T-helper 17 cell (primary cell): ENCODE measurements around the gene UTP4. TPM values are rescaled to one million over a fixed set of nuclear protein-coding genes. Genes with fewer than 3 reads are reported as not detected.

ENCODE experiments used
- ATAC-seq: fragments of 150-1000 bp; cut with Tn5 transposase; 2 replicates; pipeline ENCODE4 v1.10.0; 2021; ENCODE audit warnings: mild to moderate bottlenecking, moderate library complexity
- DNase-seq, 3 donors: peaks; one replicate each; pipeline versions ENCODE4 v3.0.0 to v3.0.0-alpha.2; 2020 to 2021
- H3K9me3 ChIP-seq: one replicate; pipeline ENCODE4 v1.7.0; 2013; ENCODE audit warnings: low read length, mild to moderate bottlenecking; ENCODE audit not compliant: control insufficient read depth, poor library complexity, severe bottlenecking
- H3K27ac Mint-ChIP-seq: one replicate; pipeline ENCODE4 v1.8.0; 2022; ENCODE audit warnings: mild to moderate bottlenecking, moderate library complexity, mixed read lengths
- H3K27me3 Mint-ChIP-seq: one replicate; pipeline ENCODE4 v1.8.0; 2022; ENCODE audit warnings: mixed read lengths
- H3K36me3 Mint-ChIP-seq: one replicate; pipeline ENCODE4 v1.8.0; 2022; ENCODE audit warnings: low read depth, mixed read lengths
- H3K4me1 Mint-ChIP-seq: one replicate; pipeline ENCODE4 v1.8.0; 2022; ENCODE audit warnings: mild to moderate bottlenecking, mixed read lengths
- H3K4me3 Mint-ChIP-seq: one replicate; pipeline ENCODE4 v1.8.0; 2022; ENCODE audit warnings: mild to moderate bottlenecking, moderate library complexity, mixed read lengths
- total RNA-seq, 4 donors: library from RNA in 2 of 4; stranded (reverse) in 2 of 4; gene quantifications; one replicate each; pipeline ENCODE4 v1.2.3 and lab custom pipeline; 2022 to 2026

UTP4 gene
- total RNA-seq, 2 donors from 2014 or later = 29.4 to 47.2 TPM

GRCh38 chr16:69180011-69180338, 47.5 kb downstream of the UTP4 start:
- no peaks in the 10 kb centered on the region for H3K36me3 Mint-ChIP-seq
- DNase-seq (no peak), ATAC-seq (no peak)
- no peak overlapping the region for H3K4me3 Mint-ChIP-seq
- H3K27ac Mint-ChIP-seq = no peak overlapping the region
- no peaks in the 10 kb centered on the region for H3K27me3 Mint-ChIP-seq
- H3K9me3 ChIP-seq = no peaks in the 10 kb centered on the region
- H3K4me1 Mint-ChIP-seq = peaks cover 9% of the 10 kb centered on the region

- ATAC-seq (no peak), DNase-seq (no peak)
- no peaks in the 10 kb centered on the region for H3K9me3 ChIP-seq
- Mint-ChIP-seq H3K27me3 (no peaks in the 10 kb centered on the region), H3K27ac (no peak overlapping the region), H3K4me3 (no peak overlapping the region), H3K4me1 (peaks cover 16% of the 10 kb centered on the region), H3K36me3 (no peaks in the 10 kb centered on the region)
Observed at GRCh38 chr16:69182730-69183416, 50.4 kb downstream of the UTP4 start.

- H3K9me3 ChIP-seq = no peaks in the 10 kb centered on the region
- peak; percentile 83 for ATAC-seq
- H3K27ac Mint-ChIP-seq = peak within 1 kb of the TSS; percentile 94
Observed at GRCh38 chr16:69186642-69187445, 54.4 kb downstream of the UTP4 start, which contains the start of gene SNTB2. Gene SNTB2 (plus strand): TSS chr16:69187164. CDS start chr16:69187167, 3 bp downstream.

GRCh38 chr16:69187446-69188235, 55.2 kb downstream of the UTP4 start:
- peak; percentile 41 for ATAC-seq
- Mint-ChIP-seq H3K4me1 (peaks cover 37% of the 10 kb centered on the region), H3K4me3 (peak overlapping the region; percentile 90)

More at GRCh38 chr16:69186642-69187445, 54.4 kb downstream of the UTP4 start, which contains the start of gene SNTB2:
- peaks cover 4% of the 10 kb centered on the region for H3K36me3 Mint-ChIP-seq
- peak within 1 kb of the TSS; percentile 99 for H3K4me3 Mint-ChIP-seq
- peaks cover 33% of the 10 kb centered on the region for H3K4me1 Mint-ChIP-seq
- DNase-seq = peak; percentile 66 to 82 (median 78)
- no peaks in the 10 kb centered on the region for H3K27me3 Mint-ChIP-seq

GRCh38 chr16:69188236-69188549, 55.7 kb downstream of the UTP4 start:
- DNase-seq (no peak), ATAC-seq (peak; percentile 36)
- H3K27me3 Mint-ChIP-seq = no peaks in the 10 kb centered on the region
- no peaks in the 10 kb centered on the region for H3K9me3 ChIP-seq
- H3K4me3 Mint-ChIP-seq = peak overlapping the region; percentile 90
- peak overlapping the region; percentile 88 for H3K27ac Mint-ChIP-seq
- H3K36me3 Mint-ChIP-seq = peaks cover 4% of the 10 kb centered on the region
- H3K4me1 Mint-ChIP-seq = peaks cover 39% of the 10 kb centered on the region

More at GRCh38 chr16:69187446-69188235, 55.2 kb downstream of the UTP4 start:
- H3K27ac Mint-ChIP-seq = peak overlapping the region; percentile 88
- H3K36me3 Mint-ChIP-seq = peaks cover 4% of the 10 kb centered on the region
- no peaks in the 10 kb centered on the region for H3K9me3 ChIP-seq
- no peaks in the 10 kb centered on the region for H3K27me3 Mint-ChIP-seq
- DNase-seq = peak; percentile 21 to 37 (median 32)

GRCh38 chr16:69188716-69189115, 56.3 kb downstream of the UTP4 start:
- peak overlapping the region; percentile 90 for H3K4me3 Mint-ChIP-seq
- no peak for ATAC-seq
- no peaks in the 10 kb centered on the region for H3K27me3 Mint-ChIP-seq
- DNase-seq = no peak
- peaks cover 4% of the 10 kb centered on the region for H3K36me3 Mint-ChIP-seq
- no peaks in the 10 kb centered on the region for H3K9me3 ChIP-seq
- H3K27ac Mint-ChIP-seq = peak overlapping the region; percentile 88
- H3K4me1 Mint-ChIP-seq = peaks cover 39% of the 10 kb centered on the region

- Mint-ChIP-seq H3K27ac (no peak overlapping the region), H3K36me3 (peaks cover 4% of the 10 kb centered on the region), H3K4me3 (peak overlapping the region; percentile 52), H3K27me3 (no peaks in the 10 kb centered on the region), H3K4me1 (peaks cover 38% of the 10 kb centered on the region)
- no peaks in the 10 kb centered on the region for H3K9me3 ChIP-seq
- no peak for ATAC-seq
- DNase-seq = no peak
Observed at GRCh38 chr16:69190046-69190588, 57.7 kb downstream of the UTP4 start.

- DNase-seq (no peak), ATAC-seq (no peak)
- H3K4me1 Mint-ChIP-seq = peaks cover 38% of the 10 kb centered on the region
- H3K36me3 Mint-ChIP-seq = peaks cover 4% of the 10 kb centered on the region
- H3K27me3 Mint-ChIP-seq = no peaks in the 10 kb centered on the region
- H3K27ac Mint-ChIP-seq = no peak overlapping the region
- H3K4me3 Mint-ChIP-seq = peak overlapping the region; percentile 7
- no peaks in the 10 kb centered on the region for H3K9me3 ChIP-seq
Observed at GRCh38 chr16:69190598-69190997, 58.1 kb downstream of the UTP4 start.

- no peak overlapping the region for H3K27ac Mint-ChIP-seq
- H3K4me3 Mint-ChIP-seq = no peak overlapping the region
- H3K27me3 Mint-ChIP-seq = no peaks in the 10 kb centered on the region
- no peak for DNase-seq
- H3K9me3 ChIP-seq = no peaks in the 10 kb centered on the region
- H3K4me1 Mint-ChIP-seq = peaks cover 38% of the 10 kb centered on the region
- H3K36me3 Mint-ChIP-seq = peaks cover 4% of the 10 kb centered on the region
- ATAC-seq = no peak
Observed at GRCh38 chr16:69191136-69191535, 58.7 kb downstream of the UTP4 start.

- no peaks in the 10 kb centered on the region for H3K27me3 Mint-ChIP-seq
- H3K4me3 Mint-ChIP-seq = no peak overlapping the region
- H3K4me1 Mint-ChIP-seq = peaks cover 29% of the 10 kb centered on the region
- no peak overlapping the region for H3K27ac Mint-ChIP-seq
- DNase-seq = no peak
- H3K9me3 ChIP-seq = no peaks in the 10 kb centered on the region
- peaks cover 4% of the 10 kb centered on the region for H3K36me3 Mint-ChIP-seq
- no peak for ATAC-seq
Observed at GRCh38 chr16:69193855-69194254, 61.4 kb downstream of the UTP4 start.

GRCh38 chr16:69194488-69194887, 62.0 kb downstream of the UTP4 start:
- Mint-ChIP-seq H3K4me1 (peaks cover 29% of the 10 kb centered on the region), H3K36me3 (peaks cover 4% of the 10 kb centered on the region), H3K27me3 (no peaks in the 10 kb centered on the region), H3K4me3 (no peak overlapping the region), H3K27ac (no peak overlapping the region)
- ATAC-seq (no peak), DNase-seq (no peak)
- no peaks in the 10 kb centered on the region for H3K9me3 ChIP-seq

GRCh38 chr16:69195369-69196029, 63.0 kb downstream of the UTP4 start:
- Mint-ChIP-seq H3K4me3 (no peak overlapping the region), H3K4me1 (peaks cover 27% of the 10 kb centered on the region), H3K27me3 (no peaks in the 10 kb centered on the region), H3K27ac (no peak overlapping the region), H3K36me3 (peaks cover 4% of the 10 kb centered on the region)
- no peak for DNase-seq
- ATAC-seq = no peak
- H3K9me3 ChIP-seq = no peaks in the 10 kb centered on the region
